Panc1 (cell line): ENCODE data around the gene C10orf105. TPM values are rescaled to one million over a fixed set of nuclear protein-coding genes. Genes with fewer than 3 reads are reported as not detected.

ENCODE experiments used
- ATAC-seq: fragments of 200-7000 bp; cut with Tn5 transposase; 2 replicates; pipeline ENCODE4 v1.9.1; 2020; ENCODE audit warnings: mild to moderate bottlenecking, moderate library complexity
- BruUV-seq: library from RNA; stranded (reverse); fragments of 400-500 nt; replicated peaks from 2 replicates; lab custom pipeline; 2021; lab: Mats Ljungman, UMichigan
- CTCF ChIA-PET: fragments of 300-600 bp; sonication (Branson Sonifier 250); formaldehyde crosslinking; loops from one replicate; lab custom pipeline; 2022; ENCODE audit warnings: antibody characterized with exemption; lab: Charles Lee
- POLR2A ChIA-PET: fragments of 300-600 bp; sonication (Branson Sonifier 250); formaldehyde crosslinking; loops from one replicate; lab custom pipeline; 2022; ENCODE audit warnings: antibody characterized with exemption; lab: Charles Lee
- DNase-seq: peaks from one replicate; pipeline ENCODE4 v3.0.0-alpha.2; 2010; ENCODE audit warnings: low read depth, low spot score
- H3K27ac ChIP-seq: 2 replicates; pipeline ENCODE4 v1.5.1; 2011; ENCODE audit warnings: mild to moderate bottlenecking, low read length, inconsistent platforms
- H3K27me3 ChIP-seq: fragments of 200-500 bp; sonication (Bioruptor generic); 2 replicates; pipeline ENCODE4 v1.6.0; 2014; ENCODE audit warnings: low read length, inconsistent platforms; ENCODE audit not compliant: control insufficient read depth, insufficient read depth
- H3K36me3 ChIP-seq: fragments of 200-500 bp; sonication (Bioruptor generic); 2 replicates; pipeline ENCODE4 v1.5.1; 2014; ENCODE audit warnings: inconsistent platforms, mild to moderate bottlenecking, low read length, moderate library complexity; ENCODE audit not compliant: control insufficient read depth, insufficient read depth
- H3K4me1 ChIP-seq: 2 replicates; pipeline ENCODE4 v1.5.1; 2011; ENCODE audit warnings: inconsistent platforms, mild to moderate bottlenecking, low read length, moderate library complexity; ENCODE audit not compliant: control insufficient read depth, insufficient read depth
- H3K4me3 ChIP-seq, 2 experiments: 2 replicates each; pipeline ENCODE4 v1.5.1; 2011 to 2012; ENCODE audit warnings: low read depth in 2 of 2, low read length in 2 of 2, mild to moderate bottlenecking in 2 of 2, inconsistent platforms in 1 of 2, moderate library complexity in 1 of 2
- H3K9me3 ChIP-seq: fragments of 200-500 bp; sonication (Bioruptor generic); 2 replicates; pipeline ENCODE4 v1.5.1; 2014; ENCODE audit warnings: low read depth, mild to moderate bottlenecking, inconsistent platforms, low read length, moderate library complexity; ENCODE audit not compliant: control insufficient read depth, insufficient read depth
- POLR2AphosphoS5 ChIP-seq: IDR thresholded peaks from 2 replicates; pipeline ENCODE4 v1.6.1; 2012; ENCODE audit warnings: mild to moderate bottlenecking, low read depth, low read length, moderate library complexity
- SIN3A ChIP-seq: IDR thresholded peaks from 2 replicates; pipeline ENCODE4 v1.6.1; 2012; ENCODE audit warnings: low read depth, mild to moderate bottlenecking, low read length, moderate library complexity, borderline replicate concordance; ENCODE audit not compliant: insufficient read depth
- TCF7L2 ChIP-seq: IDR thresholded peaks from 2 replicates; pipeline ENCODE4 v1.6.1; 2011; ENCODE audit warnings: mild to moderate bottlenecking, low read depth, low read length, inconsistent platforms
- in situ Hi-C: cut with HindIII; loops from 2 replicates; pipeline ENCODE4 v1.10.0; 2016; ENCODE audit warnings: low sequenced_read_pairs, low pct_unique_long_range_greater_than_20kb
- intact Hi-C: fragments of 100-400 bp; cut with micrococcal nuclease; formaldehyde crosslinking; loops from one replicate; pipeline ENCODE4 v1.10.0; 2022; ENCODE audit not compliant: unreplicated experiment
- total RNA-seq: library from RNA; stranded (reverse); gene quantifications from one replicate; pipeline ENCODE4 v1.2.1, GENCODE V29; 2021; ENCODE audit not compliant: unreplicated experiment
- TF ChIP-seq, protein P1 (sequence below): fragments of 450-650 bp; IDR thresholded peaks from 2 replicates; pipeline ENCODE4 v1.5.1; 2017; ENCODE audit warnings: mild to moderate bottlenecking
- TF ChIP-seq, protein P2 (sequence below), 2 experiments: IDR thresholded peaks; 2 replicates each; pipeline ENCODE4 v1.6.1; 2011 to 2012; ENCODE audit warnings: low read depth in 2 of 2, control low read depth in 1 of 2, low read length in 1 of 2, mild to moderate bottlenecking in 1 of 2, moderate library complexity in 1 of 2; ENCODE audit not compliant: insufficient read depth in 1 of 2

The C10orf105 gene
- total RNA-seq, 1 experiment from 2014 or later: not detected

DNA sequence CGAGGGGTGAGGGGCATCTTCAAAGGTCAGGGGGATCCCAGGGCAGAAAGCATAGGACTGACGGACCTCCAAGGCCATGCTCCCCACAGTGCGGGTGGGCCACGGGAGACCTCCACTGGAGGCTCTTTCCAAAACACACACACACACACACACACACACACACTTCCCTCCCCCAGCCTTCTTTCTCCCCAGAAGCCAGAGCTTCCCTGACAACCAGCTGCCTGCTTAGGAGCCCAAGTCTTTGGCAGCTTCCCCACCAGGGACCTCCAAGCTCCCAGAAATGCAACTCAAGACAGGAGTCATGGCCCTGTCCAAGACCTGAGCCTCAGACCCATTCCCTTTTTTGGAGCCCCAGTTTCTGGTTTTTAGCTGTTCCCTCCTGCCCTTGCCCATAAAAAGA, 710 bp upstream of the C10orf105 start:
- TF ChIP-seq, protein P1, sequence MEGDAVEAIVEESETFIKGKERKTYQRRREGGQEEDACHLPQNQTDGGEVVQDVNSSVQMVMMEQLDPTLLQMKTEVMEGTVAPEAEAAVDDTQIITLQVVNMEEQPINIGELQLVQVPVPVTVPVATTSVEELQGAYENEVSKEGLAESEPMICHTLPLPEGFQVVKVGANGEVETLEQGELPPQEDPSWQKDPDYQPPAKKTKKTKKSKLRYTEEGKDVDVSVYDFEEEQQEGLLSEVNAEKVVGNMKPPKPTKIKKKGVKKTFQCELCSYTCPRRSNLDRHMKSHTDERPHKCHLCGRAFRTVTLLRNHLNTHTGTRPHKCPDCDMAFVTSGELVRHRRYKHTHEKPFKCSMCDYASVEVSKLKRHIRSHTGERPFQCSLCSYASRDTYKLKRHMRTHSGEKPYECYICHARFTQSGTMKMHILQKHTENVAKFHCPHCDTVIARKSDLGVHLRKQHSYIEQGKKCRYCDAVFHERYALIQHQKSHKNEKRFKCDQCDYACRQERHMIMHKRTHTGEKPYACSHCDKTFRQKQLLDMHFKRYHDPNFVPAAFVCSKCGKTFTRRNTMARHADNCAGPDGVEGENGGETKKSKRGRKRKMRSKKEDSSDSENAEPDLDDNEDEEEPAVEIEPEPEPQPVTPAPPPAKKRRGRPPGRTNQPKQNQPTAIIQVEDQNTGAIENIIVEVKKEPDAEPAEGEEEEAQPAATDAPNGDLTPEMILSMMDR: no peak
- TF ChIP-seq, protein P2, sequence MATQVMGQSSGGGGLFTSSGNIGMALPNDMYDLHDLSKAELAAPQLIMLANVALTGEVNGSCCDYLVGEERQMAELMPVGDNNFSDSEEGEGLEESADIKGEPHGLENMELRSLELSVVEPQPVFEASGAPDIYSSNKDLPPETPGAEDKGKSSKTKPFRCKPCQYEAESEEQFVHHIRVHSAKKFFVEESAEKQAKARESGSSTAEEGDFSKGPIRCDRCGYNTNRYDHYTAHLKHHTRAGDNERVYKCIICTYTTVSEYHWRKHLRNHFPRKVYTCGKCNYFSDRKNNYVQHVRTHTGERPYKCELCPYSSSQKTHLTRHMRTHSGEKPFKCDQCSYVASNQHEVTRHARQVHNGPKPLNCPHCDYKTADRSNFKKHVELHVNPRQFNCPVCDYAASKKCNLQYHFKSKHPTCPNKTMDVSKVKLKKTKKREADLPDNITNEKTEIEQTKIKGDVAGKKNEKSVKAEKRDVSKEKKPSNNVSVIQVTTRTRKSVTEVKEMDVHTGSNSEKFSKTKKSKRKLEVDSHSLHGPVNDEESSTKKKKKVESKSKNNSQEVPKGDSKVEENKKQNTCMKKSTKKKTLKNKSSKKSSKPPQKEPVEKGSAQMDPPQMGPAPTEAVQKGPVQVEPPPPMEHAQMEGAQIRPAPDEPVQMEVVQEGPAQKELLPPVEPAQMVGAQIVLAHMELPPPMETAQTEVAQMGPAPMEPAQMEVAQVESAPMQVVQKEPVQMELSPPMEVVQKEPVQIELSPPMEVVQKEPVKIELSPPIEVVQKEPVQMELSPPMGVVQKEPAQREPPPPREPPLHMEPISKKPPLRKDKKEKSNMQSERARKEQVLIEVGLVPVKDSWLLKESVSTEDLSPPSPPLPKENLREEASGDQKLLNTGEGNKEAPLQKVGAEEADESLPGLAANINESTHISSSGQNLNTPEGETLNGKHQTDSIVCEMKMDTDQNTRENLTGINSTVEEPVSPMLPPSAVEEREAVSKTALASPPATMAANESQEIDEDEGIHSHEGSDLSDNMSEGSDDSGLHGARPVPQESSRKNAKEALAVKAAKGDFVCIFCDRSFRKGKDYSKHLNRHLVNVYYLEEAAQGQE (IDR thresholded peaks at IDR 0.05; ENCODE audit: insufficient read depth in 1 of 2, low read depth in 2 of 2, low read length in 1 of 2): no peak
- no peak for TF ChIP-seq TCF7L2
- TF ChIP-seq SIN3A: no peak
- no peak for TF ChIP-seq POLR2AphosphoS5
- intact Hi-C loops: no loop called here
- H3K4me1 ChIP-seq: no peaks in the 10 kb centered on the region
- no peaks in the 10 kb centered on the region for H3K9me3 ChIP-seq
- ChIA-PET POLR2A (no interaction called here), CTCF (interaction anchor here (0.7 kb wide), 2 partner anchors 9 to 23 kb away, joined by 3 to 5 read pairs; no protein-coding TSS in a partner anchor)
- in situ Hi-C loops: no loop called here
- H3K27ac ChIP-seq: no peak overlapping the region
- H3K27me3 ChIP-seq: no peaks in the 10 kb centered on the region
- DNase-seq: no peak
- no peaks in the 10 kb centered on the region for H3K36me3 ChIP-seq
- BruUV-seq: no TSS peak
- H3K4me3 ChIP-seq: no peak overlapping the region
- ATAC-seq: no peak

DNA sequence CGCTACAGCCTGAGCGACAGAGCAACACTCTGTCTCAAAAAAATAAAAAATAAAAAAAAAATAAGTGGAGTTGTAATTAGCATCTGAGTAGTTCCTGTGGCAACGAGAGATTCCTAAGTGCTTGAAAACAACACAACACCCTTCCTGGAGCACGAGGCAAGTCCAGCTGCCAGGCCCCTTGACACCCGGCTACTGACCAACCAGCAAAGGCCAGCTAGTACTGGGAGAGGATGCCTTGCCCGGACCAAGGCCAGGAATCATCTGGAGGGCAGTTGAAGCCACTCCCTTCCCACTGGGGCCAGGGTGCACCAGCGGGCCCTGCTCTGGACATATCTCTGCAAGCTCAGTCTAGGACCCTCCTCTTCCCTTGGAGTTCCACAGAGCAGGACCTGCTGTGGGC, 536 bp downstream of the C10orf105 start:
- no peak overlapping the region; the same call in 1 of the 2 replicates for H3K27ac ChIP-seq
- no peaks in the 10 kb centered on the region for H3K9me3 ChIP-seq
- H3K27me3 ChIP-seq: no peaks in the 10 kb centered on the region
- ATAC-seq (no peak), DNase-seq (no peak)
- no peak for TF ChIP-seq SIN3A
- TF ChIP-seq, protein P1: no peak
- no peak for TF ChIP-seq POLR2AphosphoS5
- TF ChIP-seq, protein P2 (IDR thresholded peaks at IDR 0.05; ENCODE audit: insufficient read depth in 1 of 2, low read depth in 2 of 2, low read length in 1 of 2): no peak
- no peak for TF ChIP-seq TCF7L2
- in situ Hi-C loops (no loop called here), intact Hi-C loops (no loop called here)
- POLR2A ChIA-PET: no interaction called here
- BruUV-seq: no TSS peak
- CTCF ChIA-PET: interaction anchor here (1.2 kb wide), 1 partner anchor 33 kb away, joined by 3 read pairs; no protein-coding TSS in a partner anchor
- H3K4me3 ChIP-seq: no peak overlapping the region
- no peaks in the 10 kb centered on the region for H3K36me3 ChIP-seq
- H3K4me1 ChIP-seq: no peaks in the 10 kb centered on the region
